Adrenal gland (tissue), 12 donors: Measurements from ENCODE around the gene FAM118B. TPM values are rescaled to one million over a fixed set of nuclear protein-coding genes. Genes with fewer than 3 reads are reported as not detected.

Experiments used
- DNase-seq, 7 donors: peaks; one replicate each; pipeline ENCODE4 v3.0.0-alpha.2; 2019 to 2020
- H3K27ac ChIP-seq, 5 donors: fragments of 200-600 bp; sonication (generic) in 4 of 5; 1 replicate in 3 of 5; 2 replicates in 2 of 5; pipeline versions ENCODE4 v1.5.1 to v1.8.0; 2016 to 2020; ENCODE audit warnings: mild to moderate bottlenecking in 1 of 5
- H3K27me3 ChIP-seq: fragments of 200-600 bp; 2 replicates; pipeline ENCODE4 v1.8.0; 2021
- H3K36me3 ChIP-seq, 2 donors: fragments of 200-600 bp; replicated peaks in 1 of 2; 1 replicate in 1 of 2; 2 replicates in 1 of 2; pipeline versions ENCODE4 v1.5.1 to v1.8.0; 2018 to 2022
- H3K4me1 ChIP-seq, 2 donors: fragments of 200-600 bp; replicated peaks in 1 of 2; 1 replicate in 1 of 2; 2 replicates in 1 of 2; pipeline versions ENCODE4 v1.5.1 to v1.8.0; 2018 to 2021
- H3K4me3 ChIP-seq, 4 donors: fragments of 200-600 bp; sonication (generic) in 3 of 4; one replicate each; pipeline ENCODE4 v1.5.1; 2016 to 2018
- H3K9me3 ChIP-seq, 3 donors: fragments of 200-600 bp; sonication (generic) in 1 of 3; replicated peaks in 1 of 3; 1 replicate in 2 of 3; 2 replicates in 1 of 3; pipeline versions ENCODE4 v1.5.1 to v1.8.0; 2016 to 2021
- CTCF ChIP-seq, 6 experiments: fragments of 450-650 bp in 4 of 6; fragments of 200-600 bp in 2 of 6; sonication (generic) in 1 of 6; IDR thresholded peaks; 1 replicate in 5 of 6; 2 replicates in 1 of 6; pipeline versions ENCODE4 v1.5.1 to v1.8.0; 2016 to 2021; ENCODE audit warnings: antibody characterized with exemption in 6 of 6, mild to moderate bottlenecking in 2 of 6, moderate library complexity in 1 of 6
- POLR2A ChIP-seq, 2 donors: fragments of 450-650 bp; IDR thresholded peaks; one replicate each; pipeline ENCODE4 v1.6.1; 2017; ENCODE audit warnings: antibody characterized with exemption in 2 of 2, mild to moderate bottlenecking in 2 of 2, moderate library complexity in 1 of 2
- WGBS, 4 donors: extraction: QIAGEN DNeasy Blood & Tissue Kit in 2 of 4; methylation state at CpG; one replicate each; pipeline versions ENCODE4 v1.1.5 to v1.1.7; 2013 to 2017; 5-methylcytosine and 5-hydroxymethylcytosine counted together
- intact Hi-C, 2 donors: fragments of 100-400 bp; cut with DNase I; formaldehyde crosslinking; loops; one replicate each; pipeline versions ENCODE4 v1.14.1 to v1.15.0; 2022 to 2023
- polyA plus RNA-seq, 3 donors: library from polyadenylated mRNA; stranded (reverse); fragments of 200-250 nt in 2 of 3; fragments of 350-450 nt in 1 of 3; fragmentation: Illumina TruSeq in 1 of 3; extraction: RNeasy Lipid Tissue Mini Kit (QIAGEN cat#74804) in 1 of 3; gene quantifications; one replicate each; pipeline ENCODE4 v1.2.3, GENCODE V29; 2013 to 2014
- total RNA-seq, 9 donors: library from RNA; depleted of rRNA in 4 of 9; stranded (reverse); fragments of >200 nt in 4 of 9; fragments of 120-200 nt in 1 of 9; fragmentation: NEBNext Ultra II Directional in 1 of 9; extraction: Animal tissue kit (Norgen Biotek cat#: 25700) in 1 of 9; gene quantifications; one replicate each; pipeline versions ENCODE4 v1.1.0 to v1.2.4, GENCODE V29; 2013 to 2023
- donor health status: healthy with polysubstance abuse.
- donor health status: Bipolar disorder and iron deficiency.
- donor health status: DM: yes; HTN: yes; CAD: no.
- donor health status: DM: no; HTN: no; CAD: no.
- donor health status: DM: no; HTN: no; CAD: no.
- donor health status: DM: yes; HTN: yes; CAD: no.

Gene FAM118B
- total and polyA plus RNA-seq, 12 donors, result 5.8 to 26.6 (median 16.6) TPM

GRCh38 chr11:126290887-126291286 is 79.3 kb downstream of the FAM118B start:
- peak in 1 of 7 donors; percentile 83 for DNase-seq
- intact Hi-C loops, result no loop called here
- H3K36me3 ChIP-seq, result peaks cover 0 to 40% of the 10 kb centered on the region in 2 donors
- no peaks in the 10 kb centered on the region for H3K4me1 ChIP-seq
- H3K9me3 ChIP-seq, result no peaks in the 10 kb centered on the region
- TF ChIP-seq POLR2A (IDR thresholded peaks at IDR 0.05) (no peak), CTCF (IDR thresholded peaks at IDR 0.05) (no peak)
- H3K27ac ChIP-seq, result peak overlapping the region in 1 of 5 donors; percentile 63
- H3K27me3 ChIP-seq, result no peaks in the 10 kb centered on the region
- 88 to 93% (median 91%) methylated on average over 3 to 12 of the region's 12 CpGs for WGBS, 4 donors
- H3K4me3 ChIP-seq, result no peak overlapping the region

GRCh38 chr11:126293726-126294125 is 82.1 kb downstream of the FAM118B start:
- 78 to 89% (median 84%) methylated on average over 5 of the region's 5 CpGs for WGBS, 4 donors
- H3K9me3 ChIP-seq, result no peaks in the 10 kb centered on the region
- peaks cover 0 to 44% of the 10 kb centered on the region in 2 donors for H3K36me3 ChIP-seq
- DNase-seq, result no peak
- no peaks in the 10 kb centered on the region for H3K27me3 ChIP-seq
- intact Hi-C loops, result no loop called here
- H3K4me1 ChIP-seq, result no peaks in the 10 kb centered on the region
- TF ChIP-seq CTCF (IDR thresholded peaks at IDR 0.05) (no peak), POLR2A (IDR thresholded peaks at IDR 0.05) (no peak)
- no peak overlapping the region for H3K4me3 ChIP-seq
- no peak overlapping the region for H3K27ac ChIP-seq

GRCh38 chr11:126297004-126297403 is 85.4 kb downstream of the FAM118B start:
- no peak for TF ChIP-seq POLR2A (IDR thresholded peaks at IDR 0.05)
- no peak for TF ChIP-seq CTCF (IDR thresholded peaks at IDR 0.05)
- intact Hi-C loops, result no loop called here

GRCh38 chr11:126303623-126304456 is 92.3 kb downstream of the FAM118B start, which contains the start of gene DCPS:
TSS of gene DCPS (plus strand) at chr11:126304060. CDS start at chr11:126304081, 21 bp downstream.
- WGBS, 4 donors, result 0 to 3% (median 1%) methylated on average over 14 to 61 of the region's 61 CpGs
- intact Hi-C loops, result no loop called here
- H3K36me3 ChIP-seq, result peaks cover 0 to 11% of the 10 kb centered on the region in 2 donors
- H3K27ac ChIP-seq, result peak within 1 kb of the TSS; percentile 71 to 91 (median 86)
- DNase-seq, result peak; percentile 90 to 96 (median 92)
- no peaks in the 10 kb centered on the region for H3K27me3 ChIP-seq
- H3K9me3 ChIP-seq, result no peaks in the 10 kb centered on the region
- peak within 1 kb of the TSS in 3 of 4 donors; percentile 15 to 60 (median 57) for H3K4me3 ChIP-seq
- TF ChIP-seq CTCF (IDR thresholded peaks at IDR 0.05), result no peak
- TF ChIP-seq POLR2A (IDR thresholded peaks at IDR 0.05), result peak; percentile 64 to 80
- peaks cover 0 to 19% of the 10 kb centered on the region in 2 donors for H3K4me1 ChIP-seq

More at GRCh38 chr11:126297004-126297403, 85.4 kb downstream of the FAM118B start:
- H3K36me3 ChIP-seq, result peaks cover 0 to 35% of the 10 kb centered on the region in 2 donors
- no peaks in the 10 kb centered on the region for H3K9me3 ChIP-seq
- H3K27me3 ChIP-seq, result no peaks in the 10 kb centered on the region
- 54 to 86% (median 72%) methylated on average over 2 of the region's 2 CpGs for WGBS, 4 donors
- no peaks in the 10 kb centered on the region for H3K4me1 ChIP-seq
- DNase-seq, result no peak
- no peak overlapping the region for H3K27ac ChIP-seq
- H3K4me3 ChIP-seq, result no peak overlapping the region
